ENCODE data around the gene ZBTB38. TPM values are rescaled to one million over a fixed set of nuclear protein-coding genes. Genes with fewer than 3 reads are reported as not detected.

ZBTB38 gene
- polyA plus RNA-seq, 1 donor from 2014 or later = 18.7 TPM

DNA sequence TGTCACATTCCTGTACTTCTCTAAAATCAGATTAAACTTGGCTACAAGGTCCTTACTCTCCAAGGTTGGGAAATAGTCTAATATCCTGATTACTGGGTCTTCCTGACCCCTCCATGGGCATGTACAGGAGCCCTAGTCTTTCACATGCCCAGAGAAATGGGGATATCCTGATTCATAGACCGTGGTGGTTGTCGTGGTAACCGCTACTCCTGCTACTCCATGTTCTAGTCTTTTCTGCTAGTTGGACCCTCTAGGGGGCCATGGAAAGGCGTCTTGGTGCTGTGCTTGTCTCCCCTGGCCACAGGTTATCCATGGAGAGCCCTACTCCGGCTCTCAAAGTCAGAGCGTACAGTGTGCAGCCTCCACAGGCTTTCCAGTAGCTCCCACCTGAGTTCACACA lies 13.1 kb upstream of the ZBTB38 start:
- no peaks in the 10 kb centered on the region for H3K79me2 ChIP-seq (replicated peaks; ENCODE audit: insufficient read depth, low read length)
- no peak overlapping the region for H3K9ac ChIP-seq (ENCODE audit: low read length)
- H3K27me3 ChIP-seq (ENCODE audit: insufficient read depth, low read depth, low read length) = no peaks in the 10 kb centered on the region
- TF ChIP-seq RAD21 (conservative IDR thresholded peaks at IDR 0.05) (no peak), POLR2AphosphoS5 (IDR thresholded peaks at IDR 0.05) (no peak), SMC3 (conservative IDR thresholded peaks at IDR 0.05; ENCODE audit: poor library complexity) (no peak), MXI1 (conservative IDR thresholded peaks at IDR 0.05; ENCODE audit: poor library complexity, severe bottlenecking) (no peak), EZH2 (IDR thresholded peaks at IDR 0.05; ENCODE audit: borderline replicate concordance, insufficient read depth, low read length, poor library complexity, severe bottlenecking) (no peak), TAF1 (IDR thresholded peaks at IDR 0.05; ENCODE audit: low read depth) (no peak), EP300 (conservative IDR thresholded peaks at IDR 0.05; ENCODE audit: poor library complexity, severe bottlenecking) (no peak)
- TF ChIP-seq, protein P1, sequence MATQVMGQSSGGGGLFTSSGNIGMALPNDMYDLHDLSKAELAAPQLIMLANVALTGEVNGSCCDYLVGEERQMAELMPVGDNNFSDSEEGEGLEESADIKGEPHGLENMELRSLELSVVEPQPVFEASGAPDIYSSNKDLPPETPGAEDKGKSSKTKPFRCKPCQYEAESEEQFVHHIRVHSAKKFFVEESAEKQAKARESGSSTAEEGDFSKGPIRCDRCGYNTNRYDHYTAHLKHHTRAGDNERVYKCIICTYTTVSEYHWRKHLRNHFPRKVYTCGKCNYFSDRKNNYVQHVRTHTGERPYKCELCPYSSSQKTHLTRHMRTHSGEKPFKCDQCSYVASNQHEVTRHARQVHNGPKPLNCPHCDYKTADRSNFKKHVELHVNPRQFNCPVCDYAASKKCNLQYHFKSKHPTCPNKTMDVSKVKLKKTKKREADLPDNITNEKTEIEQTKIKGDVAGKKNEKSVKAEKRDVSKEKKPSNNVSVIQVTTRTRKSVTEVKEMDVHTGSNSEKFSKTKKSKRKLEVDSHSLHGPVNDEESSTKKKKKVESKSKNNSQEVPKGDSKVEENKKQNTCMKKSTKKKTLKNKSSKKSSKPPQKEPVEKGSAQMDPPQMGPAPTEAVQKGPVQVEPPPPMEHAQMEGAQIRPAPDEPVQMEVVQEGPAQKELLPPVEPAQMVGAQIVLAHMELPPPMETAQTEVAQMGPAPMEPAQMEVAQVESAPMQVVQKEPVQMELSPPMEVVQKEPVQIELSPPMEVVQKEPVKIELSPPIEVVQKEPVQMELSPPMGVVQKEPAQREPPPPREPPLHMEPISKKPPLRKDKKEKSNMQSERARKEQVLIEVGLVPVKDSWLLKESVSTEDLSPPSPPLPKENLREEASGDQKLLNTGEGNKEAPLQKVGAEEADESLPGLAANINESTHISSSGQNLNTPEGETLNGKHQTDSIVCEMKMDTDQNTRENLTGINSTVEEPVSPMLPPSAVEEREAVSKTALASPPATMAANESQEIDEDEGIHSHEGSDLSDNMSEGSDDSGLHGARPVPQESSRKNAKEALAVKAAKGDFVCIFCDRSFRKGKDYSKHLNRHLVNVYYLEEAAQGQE (IDR thresholded peaks at IDR 0.05; ENCODE audit: borderline replicate concordance) = no peak
- TF ChIP-seq, protein P2, sequence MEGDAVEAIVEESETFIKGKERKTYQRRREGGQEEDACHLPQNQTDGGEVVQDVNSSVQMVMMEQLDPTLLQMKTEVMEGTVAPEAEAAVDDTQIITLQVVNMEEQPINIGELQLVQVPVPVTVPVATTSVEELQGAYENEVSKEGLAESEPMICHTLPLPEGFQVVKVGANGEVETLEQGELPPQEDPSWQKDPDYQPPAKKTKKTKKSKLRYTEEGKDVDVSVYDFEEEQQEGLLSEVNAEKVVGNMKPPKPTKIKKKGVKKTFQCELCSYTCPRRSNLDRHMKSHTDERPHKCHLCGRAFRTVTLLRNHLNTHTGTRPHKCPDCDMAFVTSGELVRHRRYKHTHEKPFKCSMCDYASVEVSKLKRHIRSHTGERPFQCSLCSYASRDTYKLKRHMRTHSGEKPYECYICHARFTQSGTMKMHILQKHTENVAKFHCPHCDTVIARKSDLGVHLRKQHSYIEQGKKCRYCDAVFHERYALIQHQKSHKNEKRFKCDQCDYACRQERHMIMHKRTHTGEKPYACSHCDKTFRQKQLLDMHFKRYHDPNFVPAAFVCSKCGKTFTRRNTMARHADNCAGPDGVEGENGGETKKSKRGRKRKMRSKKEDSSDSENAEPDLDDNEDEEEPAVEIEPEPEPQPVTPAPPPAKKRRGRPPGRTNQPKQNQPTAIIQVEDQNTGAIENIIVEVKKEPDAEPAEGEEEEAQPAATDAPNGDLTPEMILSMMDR (IDR thresholded peaks at IDR 0.05; ENCODE audit: poor library complexity, severe bottlenecking) = no peak
- no peaks in the 10 kb centered on the region for H4K20me1 ChIP-seq (ENCODE audit: insufficient read depth)
- H3K36me3 ChIP-seq (ENCODE audit: insufficient read depth, low read length) = no peaks in the 10 kb centered on the region
- H3K9me2 ChIP-seq (ENCODE audit: insufficient read depth, low read length) = no peaks in the 10 kb centered on the region
- H3K27ac ChIP-seq (ENCODE audit: low read length) = no peak overlapping the region
- no peak overlapping the region for H2AFZ ChIP-seq (ENCODE audit: low read depth, low read length)
- H3F3A ChIP-seq (ENCODE audit: insufficient read depth, low read length, poor library complexity, severe bottlenecking) = no peaks in the 10 kb centered on the region
- H3K4me2 ChIP-seq (ENCODE audit: low read length) = no peak overlapping the region
- no peak overlapping the region for H3K4me3 ChIP-seq (ENCODE audit: low read length)
- H3K9me3 ChIP-seq (ENCODE audit: low read length) = no peaks in the 10 kb centered on the region

DNA sequence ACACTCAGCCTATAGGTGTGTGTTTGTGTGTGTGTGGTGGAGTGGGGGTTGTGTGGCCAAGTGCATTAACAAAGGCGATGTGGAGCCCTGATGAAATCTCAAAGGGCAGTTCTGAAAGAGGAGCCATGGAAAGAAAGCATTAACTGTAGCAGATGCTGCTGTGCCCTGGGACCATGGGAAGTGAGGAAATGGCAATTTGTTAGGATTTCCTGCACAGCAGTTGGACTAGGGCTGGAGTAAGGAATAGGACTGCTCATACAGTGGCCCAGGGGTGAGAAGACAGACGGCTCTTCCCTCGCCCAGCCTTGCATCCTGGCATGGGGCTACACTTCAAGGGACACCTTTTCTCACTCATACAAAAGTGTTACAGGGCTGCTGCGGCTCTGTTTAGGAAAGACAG lies 12.3 kb upstream of the ZBTB38 start:
- H3K36me3 ChIP-seq (ENCODE audit: insufficient read depth, low read length) = no peaks in the 10 kb centered on the region
- TF ChIP-seq, protein P2 (IDR thresholded peaks at IDR 0.05; ENCODE audit: poor library complexity, severe bottlenecking) = no peak
- TF ChIP-seq TAF1 (IDR thresholded peaks at IDR 0.05; ENCODE audit: low read depth) (no peak), EZH2 (IDR thresholded peaks at IDR 0.05; ENCODE audit: borderline replicate concordance, insufficient read depth, low read length, poor library complexity, severe bottlenecking) (no peak), EP300 (conservative IDR thresholded peaks at IDR 0.05; ENCODE audit: poor library complexity, severe bottlenecking) (no peak), SMC3 (conservative IDR thresholded peaks at IDR 0.05; ENCODE audit: poor library complexity) (no peak), POLR2AphosphoS5 (IDR thresholded peaks at IDR 0.05) (no peak), RAD21 (conservative IDR thresholded peaks at IDR 0.05) (no peak), MXI1 (conservative IDR thresholded peaks at IDR 0.05; ENCODE audit: poor library complexity, severe bottlenecking) (no peak)
- TF ChIP-seq, protein P1 (IDR thresholded peaks at IDR 0.05; ENCODE audit: borderline replicate concordance) = no peak
- no peaks in the 10 kb centered on the region for H3K27me3 ChIP-seq (ENCODE audit: insufficient read depth, low read depth, low read length)
- H3K4me3 ChIP-seq (ENCODE audit: low read length) = no peak overlapping the region
- H3K9me3 ChIP-seq (ENCODE audit: low read length) = no peaks in the 10 kb centered on the region
- H3K27ac ChIP-seq (ENCODE audit: low read length) = no peak overlapping the region
- no peak overlapping the region for H3K9ac ChIP-seq (ENCODE audit: low read length)
- H3K9me2 ChIP-seq (ENCODE audit: insufficient read depth, low read length) = no peaks in the 10 kb centered on the region
- no peaks in the 10 kb centered on the region for H3K79me2 ChIP-seq (replicated peaks; ENCODE audit: insufficient read depth, low read length)
- H3F3A ChIP-seq (ENCODE audit: insufficient read depth, low read length, poor library complexity, severe bottlenecking) = no peaks in the 10 kb centered on the region
- no peak overlapping the region for H2AFZ ChIP-seq (ENCODE audit: low read depth, low read length)
- no peaks in the 10 kb centered on the region for H4K20me1 ChIP-seq (ENCODE audit: insufficient read depth)
- H3K4me2 ChIP-seq (ENCODE audit: low read length) = no peak overlapping the region

Measured in neural cell (in vitro differentiated cells).